Calu3 (cell line): ENCODE data around the gene MICAL3. TPM values are rescaled to one million over a fixed set of nuclear protein-coding genes. Genes with fewer than 3 reads are reported as not detected.
"Not testable (repeated sequence)": the region's sequence is repeated elsewhere in the genome, so short reads cannot be mapped to it uniquely, and the experiment has no call there.

Experiments used
- BruUV-seq: library from RNA; stranded (reverse); fragments of 400-500 nt; replicated peaks from 2 replicates; lab custom pipeline; 2021; lab: Mats Ljungman, UMichigan
- CTCF ChIA-PET: fragments of 300-600 bp; sonication (Branson Sonifier 250); formaldehyde crosslinking; loops from one replicate; lab custom pipeline; 2022; ENCODE audit warnings: antibody characterized with exemption; lab: Charles Lee
- DNase-seq: peaks from one replicate; pipeline ENCODE4 v3.0.0; 2022
- H3K27ac Mint-ChIP-seq: one replicate; pipeline ENCODE4 v1.8.0; 2022; ENCODE audit warnings: mixed read lengths; ENCODE audit not compliant: unreplicated experiment
- H3K27me3 Mint-ChIP-seq: one replicate; pipeline ENCODE4 v1.8.0; 2022; ENCODE audit warnings: mixed read lengths; ENCODE audit not compliant: unreplicated experiment
- H3K36me3 Mint-ChIP-seq: one replicate; pipeline ENCODE4 v1.8.0; 2022; ENCODE audit warnings: mild to moderate bottlenecking, moderate library complexity, mixed read lengths; ENCODE audit not compliant: insufficient read depth, unreplicated experiment
- H3K4me1 Mint-ChIP-seq: one replicate; pipeline ENCODE4 v1.8.0; 2022; ENCODE audit warnings: mild to moderate bottlenecking, low read depth, mixed read lengths; ENCODE audit not compliant: unreplicated experiment
- H3K4me3 Mint-ChIP-seq: one replicate; pipeline ENCODE4 v1.8.0; 2022; ENCODE audit warnings: mild to moderate bottlenecking, low read depth, moderate library complexity, mixed read lengths; ENCODE audit not compliant: unreplicated experiment
- H3K9me3 Mint-ChIP-seq: one replicate; pipeline ENCODE4 v1.8.0; 2022; ENCODE audit warnings: low read depth, mixed read lengths; ENCODE audit not compliant: unreplicated experiment
- intact Hi-C: fragments of 100-400 bp; cut with micrococcal nuclease; formaldehyde crosslinking; loops from one replicate; pipeline ENCODE4 v1.10.0; 2022; ENCODE audit not compliant: unreplicated experiment
- total RNA-seq: library from RNA; stranded (reverse); gene quantifications from 2 replicates; pipeline ENCODE4 v1.2.3, GENCODE V29; 2022
- TF ChIP-seq, protein P1 (sequence below): fragments of 200-600 bp; IDR thresholded peaks from one replicate; pipeline ENCODE4 v1.8.0; 2022; ENCODE audit warnings: antibody characterized with exemption; ENCODE audit not compliant: unreplicated experiment

MICAL3 gene
- total RNA-seq, 1 experiment from 2014 or later, result 60.6 TPM

DNA sequence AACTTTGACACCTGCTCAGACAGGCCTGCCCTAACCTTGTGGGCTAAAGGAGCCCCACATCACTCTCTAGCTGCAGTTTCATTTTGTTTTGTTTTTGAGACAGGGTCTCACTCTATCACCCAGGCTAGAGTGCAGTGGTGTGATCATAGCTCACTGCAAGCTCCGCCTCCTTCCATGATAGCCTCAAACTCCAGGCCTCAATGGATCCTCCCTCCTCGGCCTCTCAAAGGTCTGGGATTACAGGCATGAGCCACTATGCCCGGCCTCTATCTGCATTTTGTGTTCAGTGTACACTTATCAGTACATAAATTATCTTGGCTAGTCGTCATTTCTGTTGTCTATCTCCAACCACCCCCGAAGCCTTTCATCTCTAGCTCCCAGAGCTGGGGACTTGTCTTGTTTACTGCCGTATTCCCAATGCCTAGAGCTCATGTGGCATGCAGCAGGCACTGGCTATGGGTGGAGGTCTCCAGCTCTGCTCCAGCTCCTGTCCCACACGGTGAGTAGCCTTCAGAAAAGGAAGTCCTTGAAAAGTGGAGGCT is 31.3 kb upstream of the MICAL3 start:
- BruUV-seq, result no TSS peak
- DNase-seq, result no peak
- H3K4me1 Mint-ChIP-seq, result peaks cover 45% of the 10 kb centered on the region
- TF ChIP-seq, protein P1, sequence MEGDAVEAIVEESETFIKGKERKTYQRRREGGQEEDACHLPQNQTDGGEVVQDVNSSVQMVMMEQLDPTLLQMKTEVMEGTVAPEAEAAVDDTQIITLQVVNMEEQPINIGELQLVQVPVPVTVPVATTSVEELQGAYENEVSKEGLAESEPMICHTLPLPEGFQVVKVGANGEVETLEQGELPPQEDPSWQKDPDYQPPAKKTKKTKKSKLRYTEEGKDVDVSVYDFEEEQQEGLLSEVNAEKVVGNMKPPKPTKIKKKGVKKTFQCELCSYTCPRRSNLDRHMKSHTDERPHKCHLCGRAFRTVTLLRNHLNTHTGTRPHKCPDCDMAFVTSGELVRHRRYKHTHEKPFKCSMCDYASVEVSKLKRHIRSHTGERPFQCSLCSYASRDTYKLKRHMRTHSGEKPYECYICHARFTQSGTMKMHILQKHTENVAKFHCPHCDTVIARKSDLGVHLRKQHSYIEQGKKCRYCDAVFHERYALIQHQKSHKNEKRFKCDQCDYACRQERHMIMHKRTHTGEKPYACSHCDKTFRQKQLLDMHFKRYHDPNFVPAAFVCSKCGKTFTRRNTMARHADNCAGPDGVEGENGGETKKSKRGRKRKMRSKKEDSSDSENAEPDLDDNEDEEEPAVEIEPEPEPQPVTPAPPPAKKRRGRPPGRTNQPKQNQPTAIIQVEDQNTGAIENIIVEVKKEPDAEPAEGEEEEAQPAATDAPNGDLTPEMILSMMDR, result no peak
- H3K9me3 Mint-ChIP-seq, result peaks cover 3% of the 10 kb centered on the region
- H3K36me3 Mint-ChIP-seq, result peaks cover 4% of the 10 kb centered on the region
- intact Hi-C loops, result loop anchor here (2.0 to 5.0 kb wide), 2 partner anchors 23 to 33 kb away; partner anchors contain the start of gene MICAL3
- H3K4me3 Mint-ChIP-seq, result no peak overlapping the region
- CTCF ChIA-PET, result interaction anchor here (1.1 to 2.0 kb wide), 2 partner anchors 17 to 20 kb away, joined by 6 to 9 read pairs; no protein-coding TSS in a partner anchor
- H3K27me3 Mint-ChIP-seq, result no peaks in the 10 kb centered on the region
- H3K27ac Mint-ChIP-seq, result peak overlapping the region; percentile 60

DNA sequence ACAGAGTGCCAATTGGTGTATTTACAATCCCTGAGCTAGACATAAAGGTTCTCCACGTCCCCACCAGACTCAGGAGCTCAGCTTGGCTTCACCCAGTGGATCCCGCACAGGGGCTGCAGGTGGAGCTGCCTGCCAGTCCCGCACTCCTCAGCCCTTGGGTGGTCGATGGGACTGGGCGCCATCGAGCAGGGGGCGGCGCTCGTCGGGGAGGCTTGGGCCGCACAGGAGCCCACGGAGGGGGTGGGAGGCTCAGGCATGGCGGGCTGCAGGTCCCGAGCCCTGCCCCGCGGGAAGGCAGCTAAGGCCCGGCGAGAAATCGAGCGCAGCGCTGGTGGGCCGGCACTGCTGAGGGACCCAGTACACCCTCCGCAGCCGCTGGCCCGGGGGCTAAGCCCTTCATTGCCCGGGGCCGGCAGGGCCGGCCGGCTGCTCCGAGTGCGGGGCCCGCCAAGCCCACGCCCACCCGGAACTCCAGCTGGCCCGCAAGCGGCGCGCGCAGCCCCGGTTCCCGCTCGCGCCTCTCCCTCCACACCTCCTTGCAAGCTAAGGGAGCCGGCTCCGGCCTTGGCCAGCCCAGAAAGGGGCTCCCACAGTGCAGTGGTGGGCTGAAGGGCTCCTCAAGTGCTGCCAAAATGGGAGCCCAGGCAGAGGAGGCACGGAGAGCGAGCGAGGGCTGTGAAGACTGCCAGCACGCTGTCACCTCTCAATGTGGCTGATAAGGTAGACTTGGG is 29.0 kb upstream of the MICAL3 start:
- H3K27me3 Mint-ChIP-seq, H3K36me3 Mint-ChIP-seq, H3K9me3 Mint-ChIP-seq, DNase-seq, BruUV-seq, intact Hi-C loops, H3K27ac Mint-ChIP-seq, CTCF ChIA-PET, H3K4me3 Mint-ChIP-seq: not testable (repeated sequence)
- peaks cover 40% of the 10 kb centered on the region for H3K4me1 Mint-ChIP-seq

DNA sequence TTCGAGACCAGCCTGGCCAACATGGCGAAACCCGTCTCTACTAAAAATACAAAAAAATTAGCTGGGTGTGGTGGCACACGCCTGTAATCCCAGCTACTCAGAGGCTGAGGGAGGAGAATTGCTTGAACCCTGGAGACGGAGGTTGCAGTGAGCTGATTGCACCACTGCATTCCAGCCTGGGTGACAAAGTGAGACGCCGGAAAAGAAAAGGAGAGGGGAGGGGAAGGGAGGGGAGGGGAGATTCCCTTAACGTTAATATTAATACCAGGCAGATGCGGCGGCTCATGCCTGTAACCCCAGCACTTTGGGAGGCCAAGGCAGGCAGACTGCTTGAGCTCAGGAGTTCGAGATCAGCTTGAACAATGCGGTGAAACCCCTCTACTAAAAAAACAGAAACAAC is 26.8 kb upstream of the MICAL3 start:
- H3K27me3 Mint-ChIP-seq, BruUV-seq, DNase-seq, H3K36me3 Mint-ChIP-seq, H3K27ac Mint-ChIP-seq, intact Hi-C loops, CTCF ChIA-PET, H3K4me3 Mint-ChIP-seq, H3K9me3 Mint-ChIP-seq: not testable (repeated sequence)
- H3K4me1 Mint-ChIP-seq, result peaks cover 19% of the 10 kb centered on the region

DNA sequence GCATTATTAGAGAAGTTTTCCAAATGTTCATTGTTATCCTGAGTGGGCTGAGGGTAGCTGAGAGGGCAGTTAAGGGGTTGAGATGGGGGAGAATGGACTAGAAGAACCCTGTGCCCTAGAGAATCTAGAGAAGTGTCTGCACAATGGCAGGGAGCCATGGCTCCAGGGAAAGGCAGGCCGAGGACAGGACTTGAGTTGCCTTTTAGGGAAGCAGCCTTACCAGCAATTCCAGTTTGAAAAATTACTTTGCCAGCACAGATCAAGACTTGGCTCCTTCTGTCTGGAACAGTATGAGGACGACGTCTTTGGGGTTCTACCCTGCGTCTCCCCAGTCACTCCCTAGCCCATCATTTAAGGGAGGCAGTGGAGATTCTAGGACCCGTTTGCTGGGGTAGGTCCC is 25.7 kb upstream of the MICAL3 start:
- intact Hi-C loops, result no loop called here
- H3K27me3 Mint-ChIP-seq, result no peaks in the 10 kb centered on the region
- CTCF ChIA-PET, result interaction anchor here (0.6 kb wide), 1 partner anchor 979 kb away, joined by 4 read pairs; no protein-coding TSS in a partner anchor
- no peaks in the 10 kb centered on the region for H3K9me3 Mint-ChIP-seq
- TF ChIP-seq, protein P1, result no peak
- no peak overlapping the region for H3K4me3 Mint-ChIP-seq
- H3K36me3 Mint-ChIP-seq, result no peaks in the 10 kb centered on the region
- BruUV-seq, result no TSS peak
- H3K4me1 Mint-ChIP-seq, result peaks cover 11% of the 10 kb centered on the region
- no peak for DNase-seq
- no peak overlapping the region for H3K27ac Mint-ChIP-seq

DNA sequence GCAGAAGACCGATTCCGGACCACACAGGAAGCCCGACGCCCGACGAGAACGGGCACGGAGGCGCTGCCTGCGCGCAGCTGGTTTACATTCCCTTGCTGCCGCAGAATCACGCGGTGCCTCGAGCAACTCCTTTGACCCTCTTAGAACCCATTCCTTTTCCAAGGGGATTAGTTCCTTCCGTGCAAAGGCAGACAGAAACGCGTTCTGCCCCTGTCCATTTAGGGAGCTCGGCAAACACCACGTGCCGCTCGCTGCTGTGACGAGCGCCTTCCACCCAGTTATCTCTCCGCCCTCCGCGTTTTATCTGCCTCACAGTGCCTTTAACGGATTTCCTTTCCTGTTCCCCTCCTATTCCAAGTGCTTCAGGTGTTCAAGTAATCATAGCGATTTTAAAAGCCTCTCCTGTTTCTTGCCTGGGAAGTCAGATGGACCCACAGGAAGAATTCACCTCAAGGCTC is 24.1 kb upstream of the MICAL3 start:
- H3K27ac Mint-ChIP-seq, result no peak overlapping the region
- H3K27me3 Mint-ChIP-seq, result no peaks in the 10 kb centered on the region
- no peak for DNase-seq
- no peaks in the 10 kb centered on the region for H3K9me3 Mint-ChIP-seq
- no peak overlapping the region for H3K4me3 Mint-ChIP-seq
- CTCF ChIA-PET, result interaction anchor here (0.7 kb wide), 1 partner anchor 378 kb away, joined by 3 read pairs; no protein-coding TSS in a partner anchor
- no peaks in the 10 kb centered on the region for H3K36me3 Mint-ChIP-seq
- TF ChIP-seq, protein P1, result no peak
- BruUV-seq, result no TSS peak
- intact Hi-C loops, result no loop called here
- H3K4me1 Mint-ChIP-seq, result peaks cover 11% of the 10 kb centered on the region
